ENCODE results near the gene ARL15. TPM values are rescaled to one million over a fixed set of nuclear protein-coding genes. Genes with fewer than 3 reads are reported as not detected.
"Not testable (repeated sequence)": the region's sequence is repeated elsewhere in the genome, so short reads cannot be mapped to it uniquely, and the experiment has no call there.

Gene ARL15
- total and polyA plus RNA-seq, 2 experiments from 2014 or later, result 7.8 to 9.9 TPM

DNA sequence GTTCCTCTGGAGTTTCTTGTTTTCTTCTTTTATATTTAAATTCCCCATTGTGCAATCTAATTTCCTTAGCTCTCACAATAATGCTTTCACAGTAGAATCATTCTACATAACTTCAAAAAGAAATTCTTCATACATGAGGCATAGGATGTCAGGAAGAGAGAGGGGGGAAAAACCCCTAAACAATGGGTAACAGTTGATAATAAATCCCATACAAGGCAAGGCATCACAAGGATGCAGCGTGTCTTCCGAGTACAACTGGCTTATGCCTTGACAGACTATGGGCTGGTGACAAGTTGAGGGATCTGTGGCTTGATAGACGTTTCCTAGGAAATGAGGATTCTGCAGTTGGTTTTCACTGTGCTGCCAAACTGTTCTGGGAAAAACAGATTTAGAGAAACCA is 247.4 kb downstream of the ARL15 start:
- Histone ChIP-seq H2AFZ (peak overlapping the region; percentile 42), H3K9me3 (ENCODE audit: low read depth) (no peaks in the 10 kb centered on the region), H3F3A (ENCODE audit: insufficient read depth) (peaks cover 37% of the 10 kb centered on the region), H3K4me1 (ENCODE audit: insufficient read depth) (peaks cover 36% of the 10 kb centered on the region), H3K79me2 (ENCODE audit: insufficient read depth) (no peaks in the 10 kb centered on the region), H4K20me1 (ENCODE audit: insufficient read depth) (no peaks in the 10 kb centered on the region), H3K36me3 (ENCODE audit: low read depth) (no peaks in the 10 kb centered on the region), H3K27ac (peak overlapping the region; percentile 86), H3K27me3 (replicated peaks; ENCODE audit: insufficient read depth) (no peaks in the 10 kb centered on the region), H3K9me2 (ENCODE audit: insufficient read depth) (no peaks in the 10 kb centered on the region), H3K9ac (peak overlapping the region; percentile 60), H3K4me3 (peak overlapping the region; percentile 55), H3K4me2 (ENCODE audit: unreplicated experiment) (peak overlapping the region; percentile 75)
- 1 to 2% methylated on average over 3 of the region's 3 CpGs for WGBS, 2 experiments (ENCODE audit: low coverage in 1 of 2, low lambda C conversion rate in 2 of 2, missing lambda C conversion rate in 2 of 2)
- in situ Hi-C loops (cut with MboI), result no loop called here
- DNase-seq, result peak; percentile 74
- TF ChIP-seq EZH2phosphoT487 (IDR thresholded peaks at IDR 0.05; ENCODE audit: insufficient read depth, low read depth) (no peak), EZH2 (IDR thresholded peaks at IDR 0.05; ENCODE audit: insufficient read depth, poor library complexity, severe bottlenecking) (no peak)

GRCh38 chr5:54060919-54061318 is 249.5 kb downstream of the ARL15 start:
- H3K4me1 ChIP-seq (ENCODE audit: insufficient read depth), result peaks cover 28% of the 10 kb centered on the region
- H2AFZ ChIP-seq; H3K9ac ChIP-seq; H3K9me2 ChIP-seq (ENCODE audit: insufficient read depth); H3K27ac ChIP-seq; H3K36me3 ChIP-seq (ENCODE audit: low read depth); in situ Hi-C loops (cut with MboI); H3K9me3 ChIP-seq (ENCODE audit: low read depth); H3K79me2 ChIP-seq (ENCODE audit: insufficient read depth); DNase-seq; H3K27me3 ChIP-seq (replicated peaks; ENCODE audit: insufficient read depth); H4K20me1 ChIP-seq (ENCODE audit: insufficient read depth); H3K4me2 ChIP-seq (ENCODE audit: unreplicated experiment); H3K4me3 ChIP-seq: not testable (repeated sequence)
- WGBS, 2 experiments (ENCODE audit: low coverage in 1 of 2, low lambda C conversion rate in 2 of 2, missing lambda C conversion rate in 2 of 2), result 79 to 80% methylated on average over 3 of the region's 3 CpGs
- H3F3A ChIP-seq (ENCODE audit: insufficient read depth), result peaks cover 31% of the 10 kb centered on the region

DNA sequence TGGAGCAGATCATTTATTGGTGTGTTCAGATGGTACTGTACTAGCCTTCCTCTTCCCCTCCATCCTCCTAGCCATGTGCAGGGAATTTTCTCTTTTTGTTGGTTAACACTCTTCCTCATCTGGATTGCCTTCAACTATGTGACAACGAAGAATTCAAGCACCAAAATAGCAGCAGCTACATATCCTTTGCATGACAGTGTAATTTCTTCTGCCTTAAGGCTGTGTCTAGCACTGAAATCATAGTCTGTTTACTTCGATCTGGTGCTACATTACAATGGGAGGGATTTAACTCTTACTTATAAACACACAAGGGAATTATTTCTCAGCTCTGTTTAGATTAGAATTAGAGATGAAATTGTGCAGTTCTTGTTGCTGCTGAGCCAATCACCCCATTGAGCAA is 260.4 kb downstream of the ARL15 start:
- no peaks in the 10 kb centered on the region for H3K79me2 ChIP-seq (ENCODE audit: insufficient read depth)
- peak overlapping the region; percentile 43 for H3K27ac ChIP-seq
- peak overlapping the region; percentile 19 for H3K4me3 ChIP-seq
- H3K4me2 ChIP-seq (ENCODE audit: unreplicated experiment), result peak overlapping the region; percentile 36
- H2AFZ ChIP-seq, result peak overlapping the region; percentile 71
- peak; percentile 54 for DNase-seq
- no peaks in the 10 kb centered on the region; the same call in none of the 2 replicates for H3K9me2 ChIP-seq (ENCODE audit: insufficient read depth)
- WGBS, 2 experiments (ENCODE audit: low coverage in 1 of 2, low lambda C conversion rate in 2 of 2, missing lambda C conversion rate in 2 of 2), result 2 to 5% methylated on average over 2 of the region's 2 CpGs
- no peaks in the 10 kb centered on the region for H4K20me1 ChIP-seq (ENCODE audit: insufficient read depth)
- TF ChIP-seq EZH2phosphoT487 (IDR thresholded peaks at IDR 0.05; ENCODE audit: insufficient read depth, low read depth) (no peak), EZH2 (IDR thresholded peaks at IDR 0.05; ENCODE audit: insufficient read depth, poor library complexity, severe bottlenecking) (no peak)
- H3F3A ChIP-seq (ENCODE audit: insufficient read depth), result peaks cover 13% of the 10 kb centered on the region; the same call in 1 of the 2 replicates
- peak overlapping the region; percentile 39; the same call in 1 of the 2 replicates for H3K9ac ChIP-seq
- no peaks in the 10 kb centered on the region for H3K27me3 ChIP-seq (replicated peaks; ENCODE audit: insufficient read depth)
- H3K9me3 ChIP-seq (ENCODE audit: low read depth), result no peaks in the 10 kb centered on the region
- in situ Hi-C loops (cut with MboI), result no loop called here
- H3K36me3 ChIP-seq (ENCODE audit: low read depth), result no peaks in the 10 kb centered on the region
- H3K4me1 ChIP-seq (ENCODE audit: insufficient read depth), result peaks cover 21% of the 10 kb centered on the region

DNA sequence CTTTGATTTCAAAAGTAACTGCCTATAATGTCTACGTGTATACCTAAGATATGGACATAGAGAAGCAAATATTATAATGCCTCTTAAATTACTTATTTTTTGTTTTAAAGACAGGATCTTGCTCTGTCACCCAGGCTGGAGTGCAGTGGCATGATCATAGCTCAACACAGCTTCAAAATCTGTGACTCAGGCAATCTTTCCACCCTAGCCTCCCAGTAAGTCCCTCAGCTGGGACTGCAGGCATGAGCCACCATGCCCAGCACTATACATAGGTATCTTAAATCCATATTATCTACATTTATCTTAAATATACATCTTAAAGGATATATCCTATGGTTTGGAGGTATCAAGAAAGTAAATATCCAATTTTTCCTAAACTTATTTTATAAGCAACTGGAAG is 261.2 kb downstream of the ARL15 start:
- no peak overlapping the region for H3K9ac ChIP-seq
- H3K27me3 ChIP-seq (replicated peaks; ENCODE audit: insufficient read depth), result no peaks in the 10 kb centered on the region
- H3K4me2 ChIP-seq (ENCODE audit: unreplicated experiment), result peak overlapping the region; percentile 36
- no peaks in the 10 kb centered on the region for H3K9me3 ChIP-seq (ENCODE audit: low read depth)
- peaks cover 13% of the 10 kb centered on the region; the same call in 1 of the 2 replicates for H3F3A ChIP-seq (ENCODE audit: insufficient read depth)
- no peaks in the 10 kb centered on the region for H3K79me2 ChIP-seq (ENCODE audit: insufficient read depth)
- 0 out of 2 replicates have a peak overlapping the region, but pooled peaks have one; percentile 8 for H2AFZ ChIP-seq
- H3K4me1 ChIP-seq (ENCODE audit: insufficient read depth), result peaks cover 21% of the 10 kb centered on the region
- 85 to 96% methylated on average over 1 of the region's 1 CpG for WGBS, 2 experiments (ENCODE audit: low coverage in 1 of 2, low lambda C conversion rate in 2 of 2, missing lambda C conversion rate in 2 of 2)
- H4K20me1 ChIP-seq (ENCODE audit: insufficient read depth), result no peaks in the 10 kb centered on the region
- TF ChIP-seq EZH2 (IDR thresholded peaks at IDR 0.05; ENCODE audit: insufficient read depth, poor library complexity, severe bottlenecking) (no peak), EZH2phosphoT487 (IDR thresholded peaks at IDR 0.05; ENCODE audit: insufficient read depth, low read depth) (no peak)
- peak; percentile 56 for DNase-seq
- H3K36me3 ChIP-seq (ENCODE audit: low read depth), result no peaks in the 10 kb centered on the region
- H3K9me2 ChIP-seq (ENCODE audit: insufficient read depth), result no peaks in the 10 kb centered on the region; the same call in none of the 2 replicates
- in situ Hi-C loops (cut with MboI), result no loop called here
- peak overlapping the region; percentile 43 for H3K27ac ChIP-seq
- H3K4me3 ChIP-seq, result no peak overlapping the region
